Aorta (tissue), 5 donors: ENCODE results near the gene SERPINA7. TPM values are rescaled to one million over a fixed set of nuclear protein-coding genes. Genes with fewer than 3 reads are reported as not detected.
"Not testable (repeated sequence)": the region's sequence is repeated elsewhere in the genome, so short reads cannot be mapped to it uniquely, and the experiment has no call there.

ENCODE experiments used
- ATAC-seq: fragments of 200-7000 bp; cut with Tn5 transposase; one replicate; pipeline ENCODE4 v1.9.1; 2022; ENCODE audit warnings: moderate library complexity; ENCODE audit not compliant: low FRiP score
- DNase-seq, 2 donors: peaks; one replicate each; pipeline ENCODE4 v3.0.0-alpha.2; 2020
- H3K27ac ChIP-seq, 2 donors: one replicate each; pipeline ENCODE4 v1.5.1; 2013; ENCODE audit warnings: low read length in 2 of 2, mild to moderate bottlenecking in 2 of 2, moderate library complexity in 2 of 2, control low read depth in 1 of 2, inconsistent platforms in 1 of 2, low read depth in 1 of 2
- H3K27me3 ChIP-seq, 2 donors: one replicate each; pipeline ENCODE4 v1.6.1; 2013; ENCODE audit warnings: control low read depth in 1 of 2, low read length in 1 of 2, mild to moderate bottlenecking in 1 of 2, moderate library complexity in 1 of 2; ENCODE audit not compliant: insufficient read depth in 2 of 2, control insufficient read depth in 1 of 2
- H3K36me3 ChIP-seq, 2 donors: one replicate each; pipeline ENCODE4 v1.6.1; 2013; ENCODE audit warnings: control low read depth in 1 of 2, low read length in 1 of 2, mild to moderate bottlenecking in 1 of 2; ENCODE audit not compliant: insufficient read depth in 2 of 2, control insufficient read depth in 1 of 2
- H3K4me1 ChIP-seq, 2 donors: one replicate each; pipeline ENCODE4 v1.6.1; 2013; ENCODE audit warnings: low read length in 2 of 2, control low read depth in 1 of 2, mild to moderate bottlenecking in 1 of 2, moderate library complexity in 1 of 2; ENCODE audit not compliant: insufficient read depth in 2 of 2, control insufficient read depth in 1 of 2
- H3K4me3 ChIP-seq, 2 donors: one replicate each; pipeline ENCODE4 v1.5.1; 2013; ENCODE audit warnings: low read length in 2 of 2, control low read depth in 1 of 2, mild to moderate bottlenecking in 1 of 2
- H3K9me3 ChIP-seq: one replicate; pipeline ENCODE4 v1.6.1; 2013; ENCODE audit warnings: mild to moderate bottlenecking, low read length; ENCODE audit not compliant: control insufficient read depth
- WGBS, 2 donors: extraction: QIAGEN DNeasy Blood & Tissue Kit; methylation state at CpG; one replicate each; pipeline ENCODE4 v1.1.7; 2013; 5-methylcytosine and 5-hydroxymethylcytosine counted together
- intact Hi-C, 2 donors: fragments of 100-400 bp; cut with DNase I; formaldehyde crosslinking; loops; one replicate each; pipeline versions ENCODE4 v1.14.2 to v1.15.0; 2022
- polyA plus RNA-seq, 2 donors: library from polyadenylated mRNA; stranded (reverse); fragments of 200-250 nt; gene quantifications; one replicate each; pipeline ENCODE4 v1.2.3, GENCODE V29; 2013
- total RNA-seq, 2 donors: library from RNA; stranded (reverse); fragmentation: NEBNext Ultra II Directional; extraction: Animal tissue kit (Norgen Biotek cat#: 25700); gene quantifications; one replicate each; pipeline ENCODE4 v1.2.1, GENCODE V29; 2021
- donor health status: healthy with polysubstance abuse.
- donor health status: Bipolar disorder and iron deficiency.
- donor health status: DM: no; HTN: no; CAD: no.
- donor health status: DM: no; HTN: no; CAD: no.
- donor health status: DM: yes; HTN: yes; CAD: no.

Gene SERPINA7
- total and polyA plus RNA-seq, 4 donors: not detected

DNA sequence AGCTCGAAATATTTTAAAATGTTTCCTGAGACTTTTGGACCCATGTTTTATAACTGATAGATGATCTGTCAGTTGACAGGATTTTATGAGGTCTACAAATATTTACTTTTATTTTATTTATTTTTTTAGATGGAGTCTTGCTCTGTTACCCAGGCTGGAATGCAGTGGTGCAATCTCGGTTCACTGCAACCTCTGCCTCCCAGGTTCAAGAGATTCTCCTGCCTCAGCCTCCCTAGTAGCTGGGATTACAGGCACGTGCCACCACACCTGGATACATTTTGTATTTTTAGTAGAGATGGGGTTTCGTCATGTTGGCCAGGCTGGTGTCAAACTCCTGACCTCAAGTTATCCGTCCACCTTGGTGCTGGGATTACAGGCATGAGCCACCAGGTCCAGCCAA lies 50.0 kb downstream of the SERPINA7 start:
- H3K4me3 ChIP-seq, H3K27ac ChIP-seq, H3K4me1 ChIP-seq, H3K27me3 ChIP-seq, H3K9me3 ChIP-seq, H3K36me3 ChIP-seq, ATAC-seq, intact Hi-C loops, DNase-seq: not testable (repeated sequence)
- 55 to 68% methylated on average over 5 of the region's 5 CpGs for WGBS, 2 donors

Other genes starting within 250 kb of the SERPINA7 start
- 1 to 10 TPM; 6.4 to 6.5 TPM for gene NRK, start 216.2 kb downstream of the SERPINA7 start, total RNA-seq
- 1 to 10 TPM in 1 of 2 donors, under 1 TPM in 1; 0.88 to 1.8 TPM for gene NRK, start 216.2 kb downstream of the SERPINA7 start, polyA plus RNA-seq
- gene PWWP3B, start 129.6 kb upstream of the SERPINA7 start, total RNA-seq: under 1 TPM in 1 of 2 donors, not detected in 1; 0.15 TPM
- under 1 TPM; 0.08 to 0.75 TPM for gene PWWP3B, start 129.6 kb upstream of the SERPINA7 start, polyA plus RNA-seq